GM10266 (cell line): ENCODE results near the gene CCSAP.

ENCODE experiments used
- DNase-seq: peaks from one replicate; pipeline ENCODE4 v3.0.0; 2012; ENCODE audit errors: extremely low spot score
- TF ChIP-seq, protein P1 (sequence below): IDR thresholded peaks from 2 replicates; pipeline ENCODE4 v1.5.1; 2012; ENCODE audit warnings: mild to moderate bottlenecking, low read depth; ENCODE audit not compliant: control insufficient read depth, insufficient read depth; ENCODE audit errors: missing control alignments

The CCSAP gene

DNA sequence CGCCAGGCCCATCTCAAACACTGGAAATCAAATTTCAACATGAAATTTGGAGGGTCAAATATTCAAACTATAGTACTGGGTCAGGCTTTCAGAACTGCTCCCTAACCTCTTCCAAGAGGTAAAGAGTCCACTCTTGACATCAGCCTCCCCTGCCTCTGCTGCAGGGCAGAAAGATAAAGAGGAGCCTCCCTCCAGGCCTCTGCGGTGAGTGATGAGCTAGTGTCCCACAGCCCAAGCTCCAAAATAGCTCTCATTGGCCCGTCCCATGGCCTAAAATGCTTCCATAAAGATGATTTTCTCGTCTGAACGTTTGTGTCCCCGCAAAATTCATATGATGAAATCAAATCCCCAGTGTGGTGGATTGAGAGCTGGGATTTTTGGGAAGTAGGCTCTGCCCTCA, 33.7 kb upstream of the CCSAP start:
- TF ChIP-seq, protein P1, sequence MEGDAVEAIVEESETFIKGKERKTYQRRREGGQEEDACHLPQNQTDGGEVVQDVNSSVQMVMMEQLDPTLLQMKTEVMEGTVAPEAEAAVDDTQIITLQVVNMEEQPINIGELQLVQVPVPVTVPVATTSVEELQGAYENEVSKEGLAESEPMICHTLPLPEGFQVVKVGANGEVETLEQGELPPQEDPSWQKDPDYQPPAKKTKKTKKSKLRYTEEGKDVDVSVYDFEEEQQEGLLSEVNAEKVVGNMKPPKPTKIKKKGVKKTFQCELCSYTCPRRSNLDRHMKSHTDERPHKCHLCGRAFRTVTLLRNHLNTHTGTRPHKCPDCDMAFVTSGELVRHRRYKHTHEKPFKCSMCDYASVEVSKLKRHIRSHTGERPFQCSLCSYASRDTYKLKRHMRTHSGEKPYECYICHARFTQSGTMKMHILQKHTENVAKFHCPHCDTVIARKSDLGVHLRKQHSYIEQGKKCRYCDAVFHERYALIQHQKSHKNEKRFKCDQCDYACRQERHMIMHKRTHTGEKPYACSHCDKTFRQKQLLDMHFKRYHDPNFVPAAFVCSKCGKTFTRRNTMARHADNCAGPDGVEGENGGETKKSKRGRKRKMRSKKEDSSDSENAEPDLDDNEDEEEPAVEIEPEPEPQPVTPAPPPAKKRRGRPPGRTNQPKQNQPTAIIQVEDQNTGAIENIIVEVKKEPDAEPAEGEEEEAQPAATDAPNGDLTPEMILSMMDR: no peak
- DNase-seq: no peak

DNA sequence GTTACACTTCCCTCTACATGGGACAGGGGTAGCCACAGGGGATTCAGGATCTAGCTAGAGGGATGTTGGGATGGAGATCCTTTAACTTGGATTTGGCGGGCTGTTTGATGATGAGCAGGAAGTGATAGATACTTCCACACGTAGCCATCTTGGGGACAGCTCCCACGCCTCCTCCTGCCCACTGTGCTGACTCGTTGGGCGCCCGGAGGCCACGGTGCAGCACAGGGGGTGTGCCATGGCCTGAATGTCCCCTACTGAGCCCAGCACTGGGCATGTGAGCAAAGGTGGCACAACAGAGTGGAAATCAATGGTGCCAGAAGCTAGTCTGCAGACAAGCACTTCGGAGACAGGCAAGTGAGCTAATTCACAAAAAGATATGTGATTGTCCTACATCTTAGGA, 31.6 kb upstream of the CCSAP start:
- TF ChIP-seq, protein P1: no peak

DNA sequence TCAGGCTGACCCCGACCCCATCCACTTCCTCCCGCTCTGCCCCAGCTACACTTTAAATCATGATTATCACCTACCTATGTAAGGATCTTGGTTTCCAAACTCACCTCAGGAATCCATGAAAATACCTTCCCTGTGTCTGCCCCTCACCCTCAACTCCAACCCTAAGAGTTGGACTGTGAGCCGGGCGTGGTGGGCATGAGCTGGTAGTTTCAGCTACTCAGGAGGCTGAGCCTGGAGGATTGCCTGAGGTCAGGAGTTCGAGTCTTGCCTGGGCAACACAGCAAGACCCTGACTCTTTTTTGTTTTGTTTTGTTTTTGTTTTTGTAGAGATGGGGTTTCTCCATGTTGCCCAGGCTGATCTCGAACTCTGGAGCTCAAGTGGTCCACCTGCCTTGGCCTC, 30.5 kb upstream of the CCSAP start:
- no peak for DNase-seq
- TF ChIP-seq, protein P1: no peak

More for the DNA sequence above, 31.6 kb upstream of the CCSAP start:
- DNase-seq: no peak

DNA sequence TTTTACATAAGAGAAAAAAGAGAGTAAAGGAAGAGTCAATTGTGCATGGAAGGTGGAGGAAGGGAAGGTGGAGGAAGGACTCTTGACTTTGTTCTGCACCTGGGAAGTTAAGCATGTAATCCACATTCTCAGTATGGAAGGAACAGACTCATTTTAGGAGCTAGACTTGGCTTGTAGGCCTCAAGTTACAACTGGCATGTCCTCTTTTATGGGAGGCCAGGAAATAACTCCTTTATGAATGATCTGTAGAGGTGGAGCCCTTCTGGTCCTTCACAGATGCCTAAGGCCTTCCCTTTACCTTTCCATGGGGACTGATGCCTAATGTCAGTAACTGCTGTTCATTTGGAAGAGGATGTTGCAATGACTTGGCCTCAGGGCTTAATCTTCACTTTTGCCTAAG, 29.4 kb upstream of the CCSAP start:
- no peak for DNase-seq
- TF ChIP-seq, protein P1: no peak

DNA sequence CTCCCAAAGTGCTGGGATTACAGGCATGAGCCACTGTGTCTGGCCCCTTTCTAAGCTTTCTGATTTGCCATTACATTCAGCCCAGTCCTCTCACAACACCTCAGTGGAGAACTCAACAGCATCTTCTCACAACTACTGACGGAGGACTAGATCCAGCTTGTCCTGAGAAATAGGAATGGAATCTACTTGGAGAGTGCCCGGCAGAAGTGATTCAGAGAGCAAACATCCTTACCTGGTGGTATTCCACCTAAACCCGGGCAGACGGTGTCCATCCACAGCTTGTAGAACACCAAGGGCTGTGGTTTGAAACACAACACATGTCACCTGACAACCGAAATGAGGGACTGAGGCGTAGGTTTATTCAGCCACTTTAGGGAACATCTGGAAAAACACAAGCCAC, 28.8 kb upstream of the CCSAP start:
- DNase-seq: no peak
- TF ChIP-seq, protein P1: no peak

DNA sequence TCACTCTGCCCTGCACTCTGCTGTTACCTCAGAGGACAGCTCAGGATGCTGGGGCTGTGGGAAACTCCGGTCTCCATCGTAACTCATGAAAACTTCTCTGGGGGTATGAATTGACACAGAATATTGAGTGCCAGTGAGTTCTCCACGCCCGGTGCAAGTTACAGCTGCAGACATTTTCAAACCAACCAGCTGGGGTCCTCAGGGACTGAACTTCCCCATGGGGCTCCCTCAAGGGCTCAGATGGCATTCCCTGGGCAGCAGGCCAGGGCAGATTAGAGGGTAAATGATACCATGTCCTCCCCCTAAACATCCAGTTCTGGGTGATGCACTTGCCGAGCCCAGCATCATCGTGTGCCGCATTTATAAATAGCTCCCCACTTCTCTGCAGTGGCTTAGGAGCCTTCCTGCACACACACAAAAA, 27.8 kb upstream of the CCSAP start:
- no peak for DNase-seq
- TF ChIP-seq, protein P1: no peak

DNA sequence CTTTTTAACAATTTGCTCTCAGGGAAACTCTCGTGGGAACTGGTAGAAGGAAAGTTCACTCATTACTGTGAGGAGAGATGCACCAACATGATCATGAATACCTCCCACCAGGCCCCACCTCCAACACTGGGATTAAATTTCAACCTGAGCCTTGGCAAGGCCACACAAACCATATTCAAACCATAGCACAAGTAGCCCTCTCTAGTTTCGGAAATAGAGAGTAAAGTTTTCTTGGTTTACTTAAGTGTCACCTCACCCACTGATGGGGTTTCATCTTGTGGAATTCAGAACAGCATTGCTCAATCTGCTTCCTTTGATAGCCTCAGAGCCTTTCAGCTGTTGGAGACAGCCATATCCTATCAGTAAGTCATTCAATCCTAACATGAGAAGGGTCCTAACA, 25.5 kb upstream of the CCSAP start:
- no peak for DNase-seq
- TF ChIP-seq, protein P1: no peak
